Stimulated activated naive CD8-positive, alpha-beta T cell treated with anti-CD3 and anti-CD28 coated beads, Interleukin-15, Interleukin-2, amounts not matched to agents 100 ng/mL and 50 ng/mL, for 24 hours (primary cell): ENCODE data around the gene EIPR1.

Experiments used
- H3K27ac Mint-ChIP-seq: one replicate; pipeline ENCODE4 v1.8.0; 2021; ENCODE audit warnings: mild to moderate bottlenecking, mixed read lengths
- H3K27me3 Mint-ChIP-seq: one replicate; pipeline ENCODE4 v1.8.0; 2021; ENCODE audit warnings: mixed read lengths
- H3K36me3 Mint-ChIP-seq: one replicate; pipeline ENCODE4 v1.8.0; 2021; ENCODE audit warnings: low read depth, mixed read lengths
- H3K4me1 Mint-ChIP-seq: one replicate; pipeline ENCODE4 v1.8.0; 2021; ENCODE audit warnings: low read depth, mixed read lengths
- H3K4me3 Mint-ChIP-seq: one replicate; pipeline ENCODE4 v1.8.0; 2021; ENCODE audit warnings: mild to moderate bottlenecking, mixed read lengths
- H3K9me3 Mint-ChIP-seq: one replicate; pipeline ENCODE4 v1.8.0; 2021; ENCODE audit warnings: mixed read lengths

EIPR1 gene

DNA sequence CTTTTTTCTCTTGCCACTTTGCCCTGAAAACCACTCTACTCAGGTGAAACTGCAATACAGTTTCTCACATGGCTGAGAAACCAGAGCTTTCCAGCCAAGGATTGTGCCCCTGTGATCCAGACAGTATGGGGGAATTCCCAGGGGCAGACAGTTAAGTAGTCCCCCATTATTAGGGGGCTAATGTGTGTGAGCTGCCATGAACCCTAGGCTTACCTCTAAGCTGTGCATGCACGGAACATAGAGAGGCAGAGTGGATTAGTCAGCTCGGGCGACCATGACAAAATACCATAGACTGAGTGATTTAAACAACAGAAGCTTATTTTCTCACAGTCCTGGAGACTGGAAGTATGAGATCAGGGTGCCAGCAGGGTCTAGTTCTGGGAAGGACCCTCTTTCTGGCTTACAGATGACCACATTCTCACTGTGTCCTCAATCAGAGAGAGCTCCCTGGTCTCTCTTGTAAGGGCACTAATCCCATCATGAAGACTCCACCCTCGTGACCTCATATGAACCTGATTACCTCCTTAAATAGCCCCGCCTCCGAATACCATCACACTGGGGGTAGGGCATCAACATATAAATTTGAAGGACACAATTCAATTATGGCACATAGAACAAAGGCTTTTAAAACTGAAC lies 215.1 kb downstream of the EIPR1 start:
- Mint-ChIP-seq H3K9me3 (peaks cover 24% of the 10 kb centered on the region), H3K27me3 (no peaks in the 10 kb centered on the region), H3K4me1 (no peaks in the 10 kb centered on the region), H3K27ac (no peak overlapping the region), H3K4me3 (no peak overlapping the region), H3K36me3 (peaks cover 69% of the 10 kb centered on the region)

DNA sequence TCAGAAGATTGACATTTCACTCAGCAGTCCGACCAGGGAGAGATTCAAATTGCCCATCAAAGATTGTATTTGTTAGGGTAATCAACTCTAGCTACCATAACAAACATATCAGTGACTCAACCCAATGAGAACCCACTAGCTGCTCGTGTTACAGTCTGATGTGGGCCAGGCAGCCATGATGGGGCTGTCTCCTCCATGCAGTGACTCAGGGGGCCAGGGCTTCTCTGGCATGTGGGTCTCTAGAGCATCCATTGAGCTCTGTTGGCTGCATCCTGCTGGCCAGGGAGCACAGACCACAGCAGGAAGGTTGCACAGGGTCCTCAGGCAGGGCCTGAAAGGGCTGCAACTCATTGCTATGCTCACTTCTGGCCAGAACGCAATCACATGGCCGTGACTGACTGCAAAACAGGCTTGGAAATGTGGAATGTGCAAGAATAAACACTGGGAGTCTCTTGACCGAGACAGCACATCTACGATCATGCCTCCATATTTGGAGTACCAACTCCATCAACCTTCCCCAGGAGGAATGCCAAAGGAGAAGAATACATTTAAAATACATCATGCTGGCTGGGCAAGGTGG lies 216.8 kb downstream of the EIPR1 start:
- Mint-ChIP-seq H3K4me3 (no peak overlapping the region), H3K4me1 (no peaks in the 10 kb centered on the region), H3K9me3 (peaks cover 24% of the 10 kb centered on the region), H3K27me3 (no peaks in the 10 kb centered on the region), H3K36me3 (peaks cover 61% of the 10 kb centered on the region), H3K27ac (no peak overlapping the region)

GRCh38 chr2:3159782-3160545 lies 217.7 kb downstream of the EIPR1 start:
- H3K27me3 Mint-ChIP-seq: no peaks in the 10 kb centered on the region
- H3K9me3 Mint-ChIP-seq: peaks cover 18% of the 10 kb centered on the region
- H3K36me3 Mint-ChIP-seq: peaks cover 59% of the 10 kb centered on the region
- no peak overlapping the region for H3K4me3 Mint-ChIP-seq
- H3K27ac Mint-ChIP-seq: no peak overlapping the region
- peaks cover 1% of the 10 kb centered on the region for H3K4me1 Mint-ChIP-seq

DNA sequence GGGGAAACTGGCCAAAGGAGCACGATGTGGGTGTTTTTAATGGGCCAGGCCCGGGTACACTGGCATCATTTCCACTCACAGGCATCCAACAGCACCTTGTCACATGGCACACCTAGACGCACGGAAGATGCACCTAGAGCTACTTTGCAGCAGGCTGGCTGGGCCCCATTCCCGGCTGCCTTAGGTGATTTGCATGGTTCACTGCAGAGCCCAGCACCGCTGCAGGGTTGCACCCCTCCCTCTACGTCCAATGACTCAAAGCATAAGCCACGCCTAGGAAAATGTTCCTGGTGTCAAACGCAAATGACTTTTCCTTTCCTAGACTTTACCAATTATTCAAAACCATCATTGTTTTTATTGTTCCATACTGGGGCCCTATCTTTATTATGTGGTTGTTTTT lies 222.9 kb downstream of the EIPR1 start:
- Mint-ChIP-seq H3K4me3 (no peak overlapping the region), H3K27ac (no peak overlapping the region), H3K36me3 (peaks cover 42% of the 10 kb centered on the region), H3K9me3 (no peaks in the 10 kb centered on the region), H3K27me3 (no peaks in the 10 kb centered on the region), H3K4me1 (peaks cover 19% of the 10 kb centered on the region)

- H3K27me3 Mint-ChIP-seq: no peaks in the 10 kb centered on the region
- H3K27ac Mint-ChIP-seq: no peak overlapping the region
- H3K4me3 Mint-ChIP-seq: no peak overlapping the region
- no peaks in the 10 kb centered on the region for H3K9me3 Mint-ChIP-seq
- H3K4me1 Mint-ChIP-seq: peaks cover 19% of the 10 kb centered on the region
- peaks cover 38% of the 10 kb centered on the region for H3K36me3 Mint-ChIP-seq
Observed at GRCh38 chr2:3154146-3154545, 223.5 kb downstream of the EIPR1 start.

- Mint-ChIP-seq H3K27me3 (no peaks in the 10 kb centered on the region), H3K4me1 (peaks cover 19% of the 10 kb centered on the region), H3K9me3 (no peaks in the 10 kb centered on the region), H3K4me3 (no peak overlapping the region), H3K27ac (no peak overlapping the region), H3K36me3 (peaks cover 27% of the 10 kb centered on the region)
Observed at GRCh38 chr2:3151153-3151918, 226.3 kb downstream of the EIPR1 start.

DNA sequence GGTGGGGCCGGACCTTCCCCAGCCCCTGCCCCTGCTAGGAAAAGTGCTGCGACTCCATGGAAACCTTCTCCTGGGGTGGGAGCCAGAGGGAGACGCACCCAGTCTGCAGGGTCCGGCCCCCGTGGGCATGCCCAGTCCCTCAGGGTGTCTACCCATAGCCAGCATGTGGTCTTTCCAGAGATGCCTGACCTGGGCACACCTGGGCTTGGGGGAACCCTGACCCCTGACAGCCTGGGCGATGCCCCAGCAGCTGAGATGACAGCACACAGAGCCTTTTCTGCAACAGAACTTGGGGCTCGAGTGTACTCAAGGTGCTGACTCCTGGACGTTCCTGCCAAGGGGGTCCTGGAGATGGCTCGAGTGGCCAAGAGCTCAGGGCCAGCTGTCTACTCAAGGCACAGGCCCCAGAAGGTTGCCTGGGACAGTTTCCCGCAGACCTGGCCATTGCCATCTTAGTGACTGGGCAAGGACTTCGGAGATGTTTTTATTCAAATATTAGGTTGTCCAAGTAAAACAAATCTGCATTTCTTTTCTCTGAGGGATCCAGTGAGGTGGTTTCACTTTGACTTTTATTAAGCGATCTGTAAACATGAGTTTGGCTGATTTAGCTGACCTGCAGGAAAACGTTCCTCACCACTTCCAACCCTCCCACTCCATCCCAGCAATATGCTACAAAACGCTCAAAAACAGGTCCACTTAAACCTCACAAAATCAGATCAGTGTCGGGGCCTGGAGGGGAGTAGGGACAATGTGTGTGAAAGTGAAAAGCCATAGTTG lies 228.0 kb downstream of the EIPR1 start:
- H3K36me3 Mint-ChIP-seq: peaks cover 17% of the 10 kb centered on the region

GRCh38 chr2:3148716-3149115 lies 228.9 kb downstream of the EIPR1 start:
- H3K9me3 Mint-ChIP-seq: no peaks in the 10 kb centered on the region
- H3K36me3 Mint-ChIP-seq: peaks cover 17% of the 10 kb centered on the region
- no peak overlapping the region for H3K27ac Mint-ChIP-seq
- no peaks in the 10 kb centered on the region for H3K27me3 Mint-ChIP-seq
- H3K4me1 Mint-ChIP-seq: peaks cover 11% of the 10 kb centered on the region
- no peak overlapping the region for H3K4me3 Mint-ChIP-seq

More for the DNA sequence above, 228.0 kb downstream of the EIPR1 start:
- H3K4me1 Mint-ChIP-seq: peaks cover 15% of the 10 kb centered on the region
- no peaks in the 10 kb centered on the region for H3K27me3 Mint-ChIP-seq
- no peaks in the 10 kb centered on the region for H3K9me3 Mint-ChIP-seq
- no peak overlapping the region for H3K4me3 Mint-ChIP-seq
- H3K27ac Mint-ChIP-seq: no peak overlapping the region

GRCh38 chr2:3147651-3148530 lies 229.7 kb downstream of the EIPR1 start:
- Mint-ChIP-seq H3K9me3 (no peaks in the 10 kb centered on the region), H3K27me3 (no peaks in the 10 kb centered on the region), H3K4me3 (no peak overlapping the region), H3K36me3 (peaks cover 17% of the 10 kb centered on the region), H3K27ac (no peak overlapping the region), H3K4me1 (peaks cover 11% of the 10 kb centered on the region)

DNA sequence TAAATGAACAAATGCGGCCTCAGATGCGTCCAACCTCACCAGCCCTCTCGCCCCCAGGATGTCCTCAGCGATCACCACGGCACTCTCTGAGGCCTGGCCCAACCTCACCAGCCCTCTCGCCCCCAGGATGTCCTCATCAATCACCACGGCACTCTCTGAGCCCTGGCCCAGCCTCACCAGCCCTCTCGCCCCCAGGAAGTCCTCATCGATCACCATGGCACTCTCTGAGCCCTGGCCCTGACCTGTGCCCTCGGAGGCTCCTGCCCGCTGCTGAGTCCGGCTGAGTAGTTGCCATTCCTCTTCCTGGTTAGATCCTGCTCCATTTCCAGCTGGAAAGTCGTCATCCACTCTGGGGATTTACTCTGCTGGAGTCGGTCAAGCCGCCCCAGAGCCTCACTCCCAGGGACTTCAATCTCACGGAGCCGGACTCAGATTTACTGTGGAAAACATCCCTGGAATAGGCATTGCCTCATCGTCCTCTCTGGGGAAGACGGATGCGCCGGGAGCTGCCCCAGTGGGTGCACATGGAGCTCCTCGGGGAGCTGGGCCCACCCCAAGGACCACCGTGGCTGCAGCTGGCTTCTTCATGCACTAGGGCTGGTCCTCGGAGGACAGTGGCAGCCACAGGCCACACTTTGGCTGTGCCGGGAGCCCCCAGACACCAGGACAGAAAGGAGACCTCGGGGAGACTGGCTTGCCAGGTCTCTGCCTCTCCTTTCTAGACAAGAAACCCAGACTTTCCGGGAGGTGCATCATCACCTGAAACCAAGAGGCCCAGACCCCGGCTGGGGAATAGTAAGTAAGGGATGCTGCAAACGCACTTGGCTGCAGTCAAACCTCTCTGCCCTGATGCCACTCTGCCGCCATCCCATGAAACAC lies 230.6 kb downstream of the EIPR1 start:
- Mint-ChIP-seq H3K9me3 (no peaks in the 10 kb centered on the region), H3K27ac (no peak overlapping the region), H3K4me3 (no peak overlapping the region), H3K36me3 (peaks cover 17% of the 10 kb centered on the region), H3K4me1 (peaks cover 7% of the 10 kb centered on the region), H3K27me3 (no peaks in the 10 kb centered on the region)

GRCh38 chr2:3146175-3146574 lies 231.4 kb downstream of the EIPR1 start:
- H3K27ac Mint-ChIP-seq: no peak overlapping the region
- H3K4me3 Mint-ChIP-seq: no peak overlapping the region
- H3K4me1 Mint-ChIP-seq: no peaks in the 10 kb centered on the region
- H3K27me3 Mint-ChIP-seq: no peaks in the 10 kb centered on the region
- no peaks in the 10 kb centered on the region for H3K9me3 Mint-ChIP-seq
- H3K36me3 Mint-ChIP-seq: peaks cover 10% of the 10 kb centered on the region

DNA sequence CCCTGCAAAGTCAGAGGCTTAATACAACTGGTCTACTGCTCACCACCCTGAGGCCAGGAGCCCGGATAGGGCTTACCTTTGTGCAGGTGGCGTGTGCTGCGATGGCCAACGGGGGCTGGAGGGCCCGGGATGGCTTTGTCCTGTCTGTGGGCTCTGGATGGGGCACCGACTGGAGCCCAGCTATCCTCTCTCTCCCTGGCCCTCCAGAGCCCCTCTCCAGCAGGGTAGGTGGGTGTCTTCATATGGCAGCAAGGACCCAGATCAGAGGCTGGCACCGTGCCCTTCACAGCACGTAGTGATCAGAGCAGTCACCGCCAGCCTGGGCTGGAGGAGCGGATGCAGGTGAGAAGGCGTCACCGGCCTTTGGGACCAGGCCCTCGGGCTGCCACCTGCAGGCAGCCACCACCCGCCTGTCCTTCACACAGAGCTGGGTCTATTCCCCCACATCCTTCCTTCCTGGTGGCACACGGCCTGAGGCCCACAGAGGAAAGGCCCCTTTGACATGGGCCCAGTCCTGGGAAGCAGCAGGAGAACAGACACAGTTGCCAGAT lies 232.1 kb downstream of the EIPR1 start:
- peaks cover 5% of the 10 kb centered on the region for H3K36me3 Mint-ChIP-seq
- H3K9me3 Mint-ChIP-seq: no peaks in the 10 kb centered on the region
- H3K4me1 Mint-ChIP-seq: no peaks in the 10 kb centered on the region
- H3K27ac Mint-ChIP-seq: no peak overlapping the region
- H3K27me3 Mint-ChIP-seq: no peaks in the 10 kb centered on the region
- H3K4me3 Mint-ChIP-seq: no peak overlapping the region

GRCh38 chr2:3144856-3145255 lies 232.8 kb downstream of the EIPR1 start:
- Mint-ChIP-seq H3K27ac (no peak overlapping the region), H3K36me3 (peaks cover 2% of the 10 kb centered on the region), H3K4me3 (no peak overlapping the region), H3K4me1 (no peaks in the 10 kb centered on the region), H3K27me3 (no peaks in the 10 kb centered on the region), H3K9me3 (no peaks in the 10 kb centered on the region)
